NCI-H446 treated with DMSO at 0.1 percent for 48 hours (cell line): Measurements from ENCODE around the gene LOXL3.
"Not testable (repeated sequence)": the region's sequence is repeated elsewhere in the genome, so short reads cannot be mapped to it uniquely, and the experiment has no call there.

ENCODE experiments used
- DNase-seq: peaks from one replicate; lab custom pipeline; 2025; lab: John Stamatoyannopoulos, UW

The LOXL3 gene

GRCh38 chr2:74573747-74574562 lies 20.2 kb upstream of the LOXL3 start:
- DNase-seq: no peak

- no peak for DNase-seq
Observed at GRCh38 chr2:74572178-74572925, 18.6 kb upstream of the LOXL3 start.

DNA sequence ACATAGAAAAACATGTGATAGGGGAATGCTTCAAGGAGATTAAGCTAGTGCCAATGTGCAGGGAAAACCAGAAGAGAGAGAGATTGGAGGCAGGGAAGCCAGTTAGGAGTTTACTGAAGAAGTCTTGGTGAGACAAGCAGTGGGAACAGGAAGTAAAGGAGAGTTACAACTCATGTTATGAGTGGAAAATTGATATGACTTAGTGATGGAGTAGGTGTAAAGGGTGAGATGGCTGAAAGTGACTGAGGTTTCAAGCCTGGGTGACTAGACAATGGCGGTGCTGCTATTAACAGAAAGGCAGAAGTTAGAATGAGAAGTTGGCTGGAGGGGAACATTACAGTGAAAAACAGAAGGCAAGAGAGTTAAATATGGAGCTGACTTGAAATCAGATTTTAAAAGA lies 17.3 kb upstream of the LOXL3 start:
- DNase-seq: no peak

DNA sequence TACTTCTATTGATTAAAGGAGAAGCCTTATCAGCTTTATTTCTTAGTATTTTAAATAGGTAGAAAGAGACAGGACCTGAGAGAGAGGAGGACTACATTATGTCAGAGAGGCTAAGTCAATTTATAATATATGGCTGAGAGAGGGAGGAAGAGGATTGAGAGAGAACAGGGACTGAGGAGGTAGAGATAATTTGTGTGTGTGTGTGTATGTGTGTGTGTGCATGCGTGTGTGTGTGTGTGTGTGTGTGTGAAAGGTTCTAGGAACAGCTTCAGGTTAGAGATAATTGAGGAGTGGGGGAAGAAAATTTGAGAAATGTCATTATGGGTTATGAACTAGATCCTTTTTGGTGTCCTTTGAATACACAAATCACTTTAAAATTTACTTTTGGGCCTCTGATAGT lies 15.9 kb upstream of the LOXL3 start:
- no peak for DNase-seq

DNA sequence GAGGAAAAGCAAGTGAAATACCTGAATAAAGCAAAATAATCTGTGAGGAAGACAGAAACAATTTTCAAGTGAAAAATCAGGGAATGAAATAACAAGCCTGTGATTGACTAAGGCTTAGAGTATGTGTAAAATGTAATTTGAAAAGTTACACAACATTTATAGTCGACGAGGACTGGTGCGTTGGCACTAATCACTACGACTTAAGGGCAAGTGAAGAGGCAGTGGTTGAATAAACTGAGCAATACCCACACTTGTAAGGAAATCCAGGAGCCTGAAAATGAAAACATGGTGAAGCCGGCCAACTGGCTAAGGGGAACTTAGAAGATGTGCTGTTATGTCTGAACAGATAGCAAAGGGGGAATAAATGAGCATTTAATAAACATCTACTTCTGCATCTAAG lies 14.1 kb upstream of the LOXL3 start:
- no peak for DNase-seq

- no peak for DNase-seq
Observed at GRCh38 chr2:74566754-74567085, 13.0 kb upstream of the LOXL3 start.

DNA sequence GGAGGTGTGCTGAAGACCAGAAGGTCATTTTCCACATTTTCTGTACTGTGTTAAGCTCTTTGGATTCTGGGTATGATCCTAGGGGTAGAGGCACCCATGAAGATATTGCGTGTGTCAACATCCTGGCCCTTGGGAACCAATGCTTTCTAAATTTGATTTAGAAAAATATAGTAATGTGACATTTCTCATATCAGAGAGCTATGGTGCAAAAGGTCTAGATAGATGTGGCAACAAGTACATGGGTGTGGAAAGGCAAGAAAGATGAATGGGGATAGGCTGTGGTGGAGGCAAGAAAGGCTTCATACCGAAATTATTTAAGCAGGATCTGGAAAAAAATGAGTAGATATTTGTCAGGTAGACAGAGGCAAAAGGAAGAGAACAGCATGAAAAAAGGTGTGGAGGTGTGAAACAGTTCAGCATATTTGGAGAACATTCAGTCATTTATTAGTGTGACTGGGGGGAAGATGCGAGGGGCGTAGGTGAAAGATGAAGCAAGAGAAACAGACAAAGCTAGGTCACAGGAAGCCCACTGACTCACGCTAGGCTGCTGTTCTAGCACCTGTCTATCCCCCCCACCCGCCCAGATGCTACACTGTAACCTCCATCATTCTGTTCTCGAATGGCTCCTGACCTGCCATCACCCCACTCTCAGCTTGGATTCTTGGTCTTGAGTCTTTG lies 12.5 kb upstream of the LOXL3 start:
- no peak for DNase-seq

DNA sequence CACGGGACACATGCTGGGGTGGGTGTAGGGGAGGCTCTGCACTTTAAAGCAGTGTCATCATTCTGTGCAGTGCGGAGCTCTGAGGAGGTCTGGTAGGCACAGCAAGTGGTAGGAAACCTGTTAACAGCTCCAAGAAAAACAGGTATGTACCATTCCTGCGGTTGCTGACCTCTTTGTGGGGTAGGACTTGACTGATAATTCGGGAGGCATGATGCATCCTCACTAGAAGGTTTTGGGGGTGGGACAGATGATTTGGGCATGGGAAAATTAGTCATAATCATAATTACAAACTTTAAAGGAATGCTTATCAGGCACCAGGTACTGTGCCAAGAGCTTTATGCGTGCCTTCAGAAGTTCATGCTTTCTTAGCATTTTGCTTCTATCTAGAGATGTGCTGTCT lies 10.5 kb upstream of the LOXL3 start:
- no peak for DNase-seq

GRCh38 chr2:74562126-74562775 lies 8.5 kb upstream of the LOXL3 start:
- no peak for DNase-seq

GRCh38 chr2:74561022-74561421 lies 7.3 kb upstream of the LOXL3 start:
- not testable (repeated sequence) for DNase-seq

DNA sequence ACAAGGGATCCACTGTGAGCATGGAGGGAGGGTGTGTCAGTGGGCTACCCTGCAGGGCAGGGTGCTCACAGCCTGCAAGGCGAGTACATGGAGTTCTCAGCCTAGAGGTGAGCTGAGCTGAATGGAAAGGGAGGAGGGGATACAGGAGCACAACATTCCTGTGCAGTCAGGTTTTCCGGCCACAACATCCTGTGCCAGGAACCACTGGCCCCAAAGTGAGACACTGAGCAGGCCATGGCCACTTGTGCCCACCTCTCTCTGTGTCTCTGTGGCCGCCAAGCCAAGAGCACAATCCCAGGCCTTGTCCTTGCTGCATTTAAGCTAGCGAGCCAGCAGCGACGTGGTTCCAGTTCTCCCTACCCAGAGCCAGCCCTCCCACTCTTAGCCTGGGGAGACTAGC lies 6.8 kb upstream of the LOXL3 start:
- no peak for DNase-seq

- no peak for DNase-seq
Observed at GRCh38 chr2:74559912-74560311, 6.2 kb upstream of the LOXL3 start.

DNA sequence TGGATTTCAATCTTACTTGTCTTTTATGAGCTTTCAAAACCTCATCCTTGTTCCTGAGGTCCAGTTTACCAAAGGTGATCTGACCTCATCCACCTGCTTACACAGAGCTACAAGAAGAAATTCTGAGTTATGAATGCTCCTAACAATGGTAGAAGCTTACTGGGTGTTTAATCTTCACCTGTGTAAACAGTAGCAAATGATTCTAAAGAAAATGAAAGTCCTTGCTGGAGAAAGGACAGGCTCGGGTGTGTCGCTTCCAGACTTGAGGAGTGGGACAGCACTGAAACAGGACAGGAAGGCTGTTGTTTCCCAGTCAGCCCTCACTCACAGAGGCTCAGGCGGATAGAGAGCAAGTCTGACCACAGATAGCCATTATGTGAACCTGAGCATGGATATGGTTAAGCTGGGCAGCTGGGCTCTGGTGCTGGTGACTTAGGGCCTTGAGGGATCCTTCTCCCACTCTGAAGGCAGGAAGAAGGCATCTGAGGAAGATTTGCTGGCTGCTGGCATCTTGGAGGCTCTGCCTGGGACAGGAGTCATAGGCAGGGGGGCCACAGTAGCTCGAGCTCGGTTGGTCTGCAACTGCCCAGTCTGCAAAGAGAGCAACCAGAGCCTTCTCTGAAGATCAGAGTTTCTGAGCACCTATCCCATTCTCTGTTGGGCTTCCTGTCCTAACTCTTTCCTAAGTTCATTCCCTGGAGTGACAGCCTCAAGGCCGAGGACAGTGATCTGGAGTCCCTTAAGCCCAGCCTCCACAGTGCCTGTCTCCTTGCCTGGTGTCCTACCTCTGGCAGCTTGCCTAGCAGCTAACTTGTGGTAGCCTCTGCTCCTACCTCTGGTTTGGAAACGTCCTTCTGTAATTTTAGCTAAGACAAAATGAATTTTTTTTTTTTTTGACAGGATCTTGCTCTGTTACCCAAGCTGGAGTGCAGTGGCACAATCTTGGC lies 4.8 kb upstream of the LOXL3 start:
- no peak for DNase-seq

- DNase-seq: no peak
Observed at GRCh38 chr2:74556831-74557370, 3.2 kb upstream of the LOXL3 start.

GRCh38 chr2:74556159-74556558 lies 2.4 kb upstream of the LOXL3 start:
- DNase-seq: no peak

GRCh38 chr2:74555610-74556103 lies 1.9 kb upstream of the LOXL3 start:
- no peak for DNase-seq

DNA sequence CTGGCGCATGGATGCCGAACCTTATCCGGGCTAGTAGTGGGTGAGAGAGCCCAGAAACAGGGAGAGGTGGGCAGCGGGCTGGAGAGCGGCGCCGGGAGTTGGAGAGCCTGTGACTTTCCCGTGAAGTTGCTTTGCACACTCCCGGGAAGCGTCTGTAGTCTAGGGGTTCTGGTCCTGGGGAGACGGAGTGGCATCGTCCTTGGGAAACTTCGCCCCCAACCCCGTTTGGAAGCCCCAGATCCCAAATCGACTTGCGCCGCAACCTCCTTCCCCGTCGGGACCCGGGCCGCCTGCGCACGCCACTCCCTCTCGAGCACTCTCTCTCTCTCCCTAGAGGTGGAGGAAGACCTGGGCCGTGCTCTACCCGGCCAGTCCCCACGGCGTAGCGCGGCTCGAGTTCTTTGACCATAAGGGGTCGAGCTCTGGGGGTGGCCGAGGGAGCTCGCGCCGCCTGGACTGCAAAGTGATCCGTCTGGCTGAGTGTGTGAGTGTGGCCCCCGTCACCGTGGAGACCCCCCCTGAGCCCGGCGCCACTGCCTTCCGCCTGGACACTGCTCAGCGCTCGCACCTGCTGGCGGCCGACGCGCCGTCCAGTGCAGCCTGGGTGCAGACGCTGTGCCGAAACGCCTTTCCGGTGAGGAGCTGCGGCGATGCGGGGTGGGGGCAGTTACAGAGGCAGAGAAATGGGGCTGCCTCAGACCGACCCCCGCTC lies 1.2 kb upstream of the LOXL3 start:
- DNase-seq: no peak

DNA sequence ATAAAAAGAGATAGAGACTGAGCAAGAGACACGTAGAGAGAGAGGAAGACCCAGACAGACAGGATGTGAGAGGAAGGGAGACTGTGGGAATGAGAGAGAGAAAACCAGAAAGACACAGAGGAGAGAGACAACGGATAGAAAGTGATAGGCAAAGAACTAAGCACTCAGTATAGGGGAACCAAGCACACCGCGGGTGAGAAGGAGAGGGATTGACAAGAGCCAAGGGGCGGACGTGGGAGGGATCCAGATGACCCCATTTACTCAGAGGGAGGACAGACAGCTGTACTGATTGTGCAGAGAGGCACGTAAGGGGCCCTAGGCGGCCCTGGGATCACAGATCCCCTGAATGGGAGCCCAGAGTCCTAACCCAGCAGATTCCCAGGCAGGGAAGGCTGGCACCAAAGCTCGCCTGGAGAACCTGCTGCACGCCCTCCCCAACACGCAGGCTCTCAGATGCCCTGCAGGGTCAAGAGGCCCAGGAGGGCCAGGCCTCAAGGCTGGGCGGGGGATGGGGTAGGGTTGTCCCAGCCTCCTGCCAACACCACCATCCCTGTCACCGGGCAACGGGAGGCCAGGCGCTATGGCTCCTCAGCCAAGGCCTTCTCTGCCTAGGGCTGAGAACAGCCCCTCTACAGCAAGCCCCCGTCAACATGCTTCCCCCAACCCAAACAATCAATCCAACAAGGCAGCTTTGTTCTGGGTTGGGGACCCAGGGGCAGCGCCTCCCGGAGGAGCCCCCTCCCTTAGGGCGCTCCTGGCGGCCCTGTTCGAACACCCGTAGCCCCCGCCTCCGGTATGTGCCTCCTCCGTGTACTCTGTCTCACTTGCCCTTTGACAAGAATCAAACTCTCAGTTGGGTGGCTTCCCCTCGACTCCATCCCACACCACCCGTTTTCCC lies 579 bp downstream of the LOXL3 start:
- no peak for DNase-seq
